Fibroblast of villous mesenchyme (primary cell): Measurements from ENCODE around the gene REC114. TPM values are rescaled to one million over a fixed set of nuclear protein-coding genes. Genes with fewer than 3 reads are reported as not detected.

ENCODE experiments used
- DNase-seq: peaks from one replicate; pipeline ENCODE4 v3.0.0-alpha.2; 2010; ENCODE audit warnings: low read depth
- H3K4me3 ChIP-seq: 2 replicates; pipeline ENCODE4 v1.5.1; 2011; ENCODE audit warnings: low read depth, mild to moderate bottlenecking, low read length
- total RNA-seq: library from RNA; depleted of rRNA; stranded (reverse); fragments of >200 nt; gene quantifications from 2 replicates; pipeline ENCODE4 v1.2.3, GENCODE V29; 2012
- TF ChIP-seq, protein P1 (sequence below): IDR thresholded peaks from 2 replicates; pipeline ENCODE4 v1.5.1; 2012; ENCODE audit warnings: low read depth, mild to moderate bottlenecking, low read length; ENCODE audit not compliant: insufficient read depth

The REC114 gene
- total RNA-seq, 1 donor = not detected

DNA sequence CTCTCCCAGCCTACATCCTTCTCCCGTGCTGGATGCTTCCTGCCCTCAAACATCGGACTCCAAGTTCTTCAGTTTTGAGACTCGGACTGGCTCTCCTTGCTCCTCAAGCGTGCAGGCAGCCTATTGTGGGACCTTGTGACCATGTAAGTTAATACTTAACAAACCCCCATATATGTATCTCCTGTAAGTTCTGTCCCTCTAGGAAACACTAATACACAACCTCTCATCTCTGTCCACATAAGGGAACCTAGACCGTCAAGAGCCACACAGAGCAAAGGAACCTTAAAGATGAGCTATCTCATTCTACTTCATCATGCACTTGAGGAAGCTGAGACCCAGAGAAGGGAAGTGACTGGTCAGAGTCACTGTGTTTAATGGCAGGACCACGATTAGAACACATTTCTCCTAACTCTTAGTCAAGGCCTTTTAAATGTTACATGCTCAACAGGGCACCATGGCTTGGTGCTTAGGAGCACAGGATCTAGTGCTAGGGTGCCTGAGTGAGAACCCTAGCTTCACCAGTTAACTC is 140.0 kb downstream of the REC114 start:
- no peak for DNase-seq
- no peak overlapping the region for H3K4me3 ChIP-seq
- TF ChIP-seq, protein P1, sequence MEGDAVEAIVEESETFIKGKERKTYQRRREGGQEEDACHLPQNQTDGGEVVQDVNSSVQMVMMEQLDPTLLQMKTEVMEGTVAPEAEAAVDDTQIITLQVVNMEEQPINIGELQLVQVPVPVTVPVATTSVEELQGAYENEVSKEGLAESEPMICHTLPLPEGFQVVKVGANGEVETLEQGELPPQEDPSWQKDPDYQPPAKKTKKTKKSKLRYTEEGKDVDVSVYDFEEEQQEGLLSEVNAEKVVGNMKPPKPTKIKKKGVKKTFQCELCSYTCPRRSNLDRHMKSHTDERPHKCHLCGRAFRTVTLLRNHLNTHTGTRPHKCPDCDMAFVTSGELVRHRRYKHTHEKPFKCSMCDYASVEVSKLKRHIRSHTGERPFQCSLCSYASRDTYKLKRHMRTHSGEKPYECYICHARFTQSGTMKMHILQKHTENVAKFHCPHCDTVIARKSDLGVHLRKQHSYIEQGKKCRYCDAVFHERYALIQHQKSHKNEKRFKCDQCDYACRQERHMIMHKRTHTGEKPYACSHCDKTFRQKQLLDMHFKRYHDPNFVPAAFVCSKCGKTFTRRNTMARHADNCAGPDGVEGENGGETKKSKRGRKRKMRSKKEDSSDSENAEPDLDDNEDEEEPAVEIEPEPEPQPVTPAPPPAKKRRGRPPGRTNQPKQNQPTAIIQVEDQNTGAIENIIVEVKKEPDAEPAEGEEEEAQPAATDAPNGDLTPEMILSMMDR = no peak

GRCh38 chr15:73583544-73583943 is 140.6 kb downstream of the REC114 start:
- no peak overlapping the region for H3K4me3 ChIP-seq
- TF ChIP-seq, protein P1 = no peak
- no peak for DNase-seq

GRCh38 chr15:73584699-73585420 is 141.9 kb downstream of the REC114 start:
- DNase-seq = peak; percentile 50
- TF ChIP-seq, protein P1 = no peak
- H3K4me3 ChIP-seq = no peak overlapping the region

GRCh38 chr15:73585871-73586654 is 143.1 kb downstream of the REC114 start:
- TF ChIP-seq, protein P1 = no peak
- no peak for DNase-seq

DNA sequence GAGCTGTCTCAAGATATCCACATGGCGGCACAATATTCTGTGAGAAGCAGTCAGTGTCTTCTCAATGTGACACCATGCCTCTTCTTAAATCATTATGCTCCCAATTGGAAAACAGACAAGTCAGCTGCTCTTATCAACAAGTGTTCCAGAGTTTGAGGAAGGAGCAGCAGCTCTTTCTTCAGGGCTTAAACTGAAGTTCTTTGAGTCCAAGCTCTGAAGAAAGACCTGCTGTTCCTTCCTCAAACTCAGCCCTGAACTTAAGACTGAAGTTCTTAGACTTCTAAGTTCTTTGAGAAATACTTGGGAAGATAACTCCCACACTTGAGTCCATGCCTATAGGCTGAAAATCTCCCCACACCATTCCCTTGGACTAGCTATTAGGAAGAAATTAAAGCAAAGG is 146.8 kb downstream of the REC114 start:
- no peak for DNase-seq
- TF ChIP-seq, protein P1 = no peak
- no peak overlapping the region for H3K4me3 ChIP-seq

More at GRCh38 chr15:73585871-73586654, 143.1 kb downstream of the REC114 start:
- no peak overlapping the region for H3K4me3 ChIP-seq

- DNase-seq = no peak
- H3K4me3 ChIP-seq = no peak overlapping the region
- TF ChIP-seq, protein P1 = no peak
Measured at GRCh38 chr15:73590263-73590662, 147.3 kb downstream of the REC114 start.
